ENCODE results near the gene MAP3K14. TPM values are rescaled to one million over a fixed set of nuclear protein-coding genes. Genes with fewer than 3 reads are reported as not detected.
A peak's percentile ranks its signal among the peaks of the same experiment; 100 is the strongest.

The MAP3K14 gene
- total RNA-seq, 2 donors from 2014 or later = 4.6 to 5.5 TPM

- Histone ChIP-seq H3K4me3 (ENCODE audit: low read length) (no peak overlapping the region), H3K9ac (ENCODE audit: extremely low read depth, low read length, poor library complexity, severe bottlenecking) (no peak overlapping the region), H3K36me3 (ENCODE audit: control insufficient read depth, insufficient read depth, low read length) (no peaks in the 10 kb centered on the region), H3K27ac (ENCODE audit: low read depth, low read length) (no peak overlapping the region), H3K27me3 (ENCODE audit: control insufficient read depth, insufficient read depth, low read length, poor library complexity, severe bottlenecking) (no peaks in the 10 kb centered on the region), H3K4me1 (ENCODE audit: control insufficient read depth, insufficient read depth, low read length) (peaks cover 9% of the 10 kb centered on the region), H3K9me3 (ENCODE audit: control insufficient read depth, low read length) (no peaks in the 10 kb centered on the region)
- Mint-ChIP-seq H3K9me3 (no peaks in the 10 kb centered on the region), H3K4me1 (peaks cover 11% of the 10 kb centered on the region), H3K27ac (no peak overlapping the region), H3K27me3 (ENCODE audit: insufficient read depth) (peaks cover 17% of the 10 kb centered on the region), H3K36me3 (ENCODE audit: low read depth) (peaks cover 3% of the 10 kb centered on the region), H3K4me3 (no peak overlapping the region)
- no peak for TF ChIP-seq CTCF (conservative IDR thresholded peaks at IDR 0.05)
- DNase-seq = no peak
- whole genome bisulfite sequencing, 2 experiments (ENCODE audit: insufficient coverage in 1 of 2, insufficient read length in 1 of 2) = 88 to 99% methylated on average over 1 to 4 of the region's 4 CpGs
Measured at GRCh38 chr17:45342871-45343526, 26.2 kb upstream of the MAP3K14 start.

GRCh38 chr17:45342306-45342705 lies 25.5 kb upstream of the MAP3K14 start:
- Mint-ChIP-seq H3K9me3 (no peaks in the 10 kb centered on the region), H3K36me3 (ENCODE audit: low read depth) (peaks cover 3% of the 10 kb centered on the region), H3K27ac (no peak overlapping the region), H3K27me3 (ENCODE audit: insufficient read depth) (peaks cover 22% of the 10 kb centered on the region), H3K4me1 (peaks cover 11% of the 10 kb centered on the region), H3K4me3 (no peak overlapping the region)
- WGBS, 2 experiments (ENCODE audit: insufficient coverage in 1 of 2, insufficient read length in 1 of 2) = 93% methylated on average over 8 to 11 of the region's 11 CpGs
- no peaks in the 10 kb centered on the region for H3K9me3 ChIP-seq (ENCODE audit: control insufficient read depth, low read length)
- H3K27me3 ChIP-seq (ENCODE audit: control insufficient read depth, insufficient read depth, low read length, poor library complexity, severe bottlenecking) = no peaks in the 10 kb centered on the region
- no peak for DNase-seq
- no peaks in the 10 kb centered on the region for H3K36me3 ChIP-seq (ENCODE audit: control insufficient read depth, insufficient read depth, low read length)
- TF ChIP-seq CTCF (conservative IDR thresholded peaks at IDR 0.05) = peak; percentile 22
- H3K4me3 ChIP-seq (ENCODE audit: low read length) = no peak overlapping the region
- peaks cover 9% of the 10 kb centered on the region for H3K4me1 ChIP-seq (ENCODE audit: control insufficient read depth, insufficient read depth, low read length)
- no peak overlapping the region for H3K27ac ChIP-seq (ENCODE audit: low read depth, low read length)
- no peak overlapping the region for H3K9ac ChIP-seq (ENCODE audit: extremely low read depth, low read length, poor library complexity, severe bottlenecking)

- Histone ChIP-seq H3K27ac (ENCODE audit: low read depth, low read length) (no peak overlapping the region), H3K9ac (ENCODE audit: extremely low read depth, low read length, poor library complexity, severe bottlenecking) (no peak overlapping the region), H3K27me3 (ENCODE audit: control insufficient read depth, insufficient read depth, low read length, poor library complexity, severe bottlenecking) (no peaks in the 10 kb centered on the region), H3K9me3 (ENCODE audit: control insufficient read depth, low read length) (no peaks in the 10 kb centered on the region), H3K4me3 (ENCODE audit: low read length) (no peak overlapping the region), H3K4me1 (ENCODE audit: control insufficient read depth, insufficient read depth, low read length) (peaks cover 9% of the 10 kb centered on the region), H3K36me3 (ENCODE audit: control insufficient read depth, insufficient read depth, low read length) (no peaks in the 10 kb centered on the region)
- WGBS, 2 experiments (ENCODE audit: insufficient coverage in 1 of 2, insufficient read length in 1 of 2) = 31 to 45% methylated on average over 10 to 14 of the region's 14 CpGs
- Mint-ChIP-seq H3K27ac (peak overlapping the region; percentile 38), H3K27me3 (ENCODE audit: insufficient read depth) (peaks cover 29% of the 10 kb centered on the region), H3K36me3 (ENCODE audit: low read depth) (peaks cover 3% of the 10 kb centered on the region), H3K9me3 (no peaks in the 10 kb centered on the region), H3K4me1 (peaks cover 11% of the 10 kb centered on the region), H3K4me3 (no peak overlapping the region)
- TF ChIP-seq CTCF (conservative IDR thresholded peaks at IDR 0.05) = no peak
- peak; percentile 99 for DNase-seq
Measured at GRCh38 chr17:45341533-45342158, 24.8 kb upstream of the MAP3K14 start.
